HepG2 (cell line): ENCODE measurements around the gene OR4D9. TPM values are rescaled to one million over a fixed set of nuclear protein-coding genes. Genes with fewer than 3 reads are reported as not detected.

Experiments used
- ARID4A ChIP-seq: sonication (generic); formaldehyde crosslinking; IDR thresholded peaks from 2 replicates; pipeline ENCODE4 v1.5.0; 2020; ENCODE audit warnings: mild to moderate bottlenecking, missing genetic modification reagents, borderline replicate concordance
- ATF1 ChIP-seq: IDR thresholded peaks from 2 replicates; pipeline ENCODE4 v1.6.1; 2016; ENCODE audit warnings: mild to moderate bottlenecking, control low read depth
- CAMTA2 ChIP-seq: sonication (generic); formaldehyde crosslinking; IDR thresholded peaks from 2 replicates; pipeline ENCODE4 v1.4.0; 2020; ENCODE audit warnings: mild to moderate bottlenecking, missing genetic modification reagents, borderline replicate concordance
- FOSL2 ChIP-seq: sonication (generic); formaldehyde crosslinking; IDR thresholded peaks from 2 replicates; pipeline ENCODE4 v1.4.0; 2020; ENCODE audit warnings: missing genetic modification reagents
- FOXK1 ChIP-seq: sonication (generic); formaldehyde crosslinking; IDR thresholded peaks from 2 replicates; pipeline ENCODE4 v1.4.0; 2020; ENCODE audit warnings: low read depth, missing genetic modification reagents, borderline replicate concordance
- HNRNPK ChIP-seq: fragments of 200-400 bp; formaldehyde crosslinking; IDR thresholded peaks from 2 replicates; pipeline ENCODE4 v1.6.1; 2018; ENCODE audit warnings: low read length, low read depth, moderate library complexity, mild to moderate bottlenecking; ENCODE audit not compliant: poor library complexity, severe bottlenecking
- JUN ChIP-seq: sonication (generic); formaldehyde crosslinking; IDR thresholded peaks from 2 replicates; pipeline ENCODE4 v1.4.0; 2020; ENCODE audit warnings: mild to moderate bottlenecking, missing genetic modification reagents
- JUNB ChIP-seq: sonication (generic); formaldehyde crosslinking; IDR thresholded peaks from 2 replicates; pipeline ENCODE4 v1.8.0; 2022; ENCODE audit warnings: missing genetic modification reagents, mild to moderate bottlenecking, borderline replicate concordance
- KMT2B ChIP-seq: IDR thresholded peaks from 2 replicates; pipeline ENCODE4 v1.6.1; 2016; ENCODE audit warnings: missing genetic modification reagents, missing compliant biosample characterization
- NONO ChIP-seq, 2 experiments: fragments of 450-650 bp in 1 of 2; sonication (generic) in 1 of 2; formaldehyde crosslinking in 1 of 2; IDR thresholded peaks in 1 of 2; conservative IDR thresholded peaks in 1 of 2; 2 replicates each; pipeline versions ENCODE4 v1.6.1 to v1.8.0; 2017 to 2022; ENCODE audit warnings: mild to moderate bottlenecking in 1 of 2, missing genetic modification reagents in 1 of 2, moderate library complexity in 1 of 2
- PCBP1 ChIP-seq: fragments of 200-400 bp; formaldehyde crosslinking; IDR thresholded peaks from 2 replicates; pipeline ENCODE4 v1.6.1; 2017; ENCODE audit warnings: mild to moderate bottlenecking, low read depth, low read length, borderline replicate concordance
- RELA ChIP-seq: sonication (generic); formaldehyde crosslinking; IDR thresholded peaks from 2 replicates; pipeline ENCODE4 v1.4.0; 2020; ENCODE audit warnings: missing genetic modification reagents
- SALL1 ChIP-seq: sonication (generic); formaldehyde crosslinking; IDR thresholded peaks from 2 replicates; pipeline ENCODE4 v1.8.0; 2022; ENCODE audit warnings: mild to moderate bottlenecking, missing genetic modification reagents
- SMAD3 ChIP-seq: sonication (generic); formaldehyde crosslinking; IDR thresholded peaks from 2 replicates; pipeline ENCODE4 v1.4.0; 2020; ENCODE audit warnings: missing genetic modification reagents
- SP140L ChIP-seq: sonication (generic); formaldehyde crosslinking; IDR thresholded peaks from 2 replicates; pipeline ENCODE4 v1.4.0; 2020; ENCODE audit warnings: missing genetic modification reagents, borderline replicate concordance
- ZBTB44 ChIP-seq: sonication (generic); formaldehyde crosslinking; IDR thresholded peaks from 2 replicates; pipeline ENCODE4 v1.4.0; 2020; ENCODE audit warnings: missing genetic modification reagents
- ZKSCAN1 ChIP-seq: fragments of 150-350 bp; IDR thresholded peaks from 2 replicates; pipeline ENCODE4 v1.6.1; 2014; ENCODE audit warnings: low read length
- ZMAT5 ChIP-seq: sonication (generic); formaldehyde crosslinking; IDR thresholded peaks from 2 replicates; pipeline ENCODE4 v1.5.0; 2020; ENCODE audit warnings: mild to moderate bottlenecking, low read depth, missing genetic modification reagents, borderline replicate concordance
- ZNF20 ChIP-seq: sonication (generic); formaldehyde crosslinking; IDR thresholded peaks from 2 replicates; pipeline ENCODE4 v1.4.0; 2020; ENCODE audit warnings: mild to moderate bottlenecking, moderate library complexity, missing genetic modification reagents
- ZNF235 ChIP-seq: sonication (generic); formaldehyde crosslinking; IDR thresholded peaks from 2 replicates; pipeline ENCODE4 v1.8.1; 2023; ENCODE audit warnings: mild to moderate bottlenecking, missing genetic modification reagents, borderline replicate concordance
- ZNF335 ChIP-seq: sonication (generic); formaldehyde crosslinking; IDR thresholded peaks from 2 replicates; pipeline ENCODE4 v1.4.0; 2020; ENCODE audit warnings: missing genetic modification reagents
- ZNF382 ChIP-seq: sonication (generic); formaldehyde crosslinking; IDR thresholded peaks from 2 replicates; pipeline ENCODE4 v1.5.0; 2020; ENCODE audit warnings: missing genetic modification reagents, mild to moderate bottlenecking, borderline replicate concordance
- polyA plus RNA-seq, 8 experiments: library from polyadenylated mRNA; depleted of rRNA in 3 of 8; stranded (reverse) in 7 of 8; unstranded in 1 of 8; fragments of >200 nt; fragmentation: Illumina TruSeq in 4 of 8; extraction: Trizol in 4 of 8; gene quantifications; 2 replicates each; pipeline versions ENCODE4 v1.2.1 to v1.2.3, GENCODE V29; 2011 to 2016; ENCODE audit warnings: low read depth in 4 of 8, missing spikeins in 1 of 8, mixed read lengths in 1 of 8; ENCODE audit not compliant: insufficient read depth in 1 of 8
- total RNA-seq, 5 experiments: library from RNA; depleted of rRNA; stranded (reverse); fragments of >200 nt; fragmentation: Illumina TruSeq; extraction: Trizol; gene quantifications; 2 replicates each; pipeline ENCODE4 v1.2.3, GENCODE V29; 2016; ENCODE audit warnings: low read depth in 1 of 5
- TF ChIP-seq, protein P1 (sequence below): sonication (generic); formaldehyde crosslinking; IDR thresholded peaks from 2 replicates; pipeline ENCODE4 v1.4.0; 2020; ENCODE audit warnings: mild to moderate bottlenecking, missing genetic modification reagents

OR4D9 gene
- total and polyA plus RNA-seq, 2 of the 13 experiments (the other 11 are each of a cell fraction or from before 2014, with no cell fraction given): not detected

- TF ChIP-seq SALL1 (CRISPR knock-in tag) (peak; percentile 24; the same call in 1 of the 2 replicates), NONO (IDR thresholded peaks at IDR 0.05) (no peak), NONO (CRISPR knock-in tag; conservative IDR thresholded peaks at IDR 0.05) (no peak), ZNF20 (CRISPR knock-in tag) (no peak), SMAD3 (CRISPR knock-in tag) (0 out of 2 replicates have a peak, but pooled peaks have one; percentile 19), JUN (CRISPR knock-in tag) (no peak), FOXK1 (peak; percentile 40; the same call in 1 of the 2 replicates), RELA (CRISPR knock-in tag) (no peak), JUNB (CRISPR knock-in tag) (no peak), ZBTB44 (no peak), FOSL2 (no peak), ZMAT5 (CRISPR knock-in tag) (no peak), PCBP1 (no peak), SP140L (CRISPR knock-in tag) (no peak), HNRNPK (no peak), ZNF235 (CRISPR knock-in tag) (no peak), ZNF335 (CRISPR knock-in tag) (no peak), ZNF382 (CRISPR knock-in tag) (no peak), CAMTA2 (no peak), KMT2B (CRISPR knock-in tag) (0 out of 2 replicates have a peak, but pooled peaks have one; percentile 30), ZKSCAN1 (0 out of 2 replicates have a peak, but pooled peaks have one; percentile 54), ARID4A (CRISPR knock-in tag) (peak; percentile 22; the same call in 1 of the 2 replicates), ATF1 (CRISPR knock-in tag) (no peak; the same call in 1 of the 2 replicates)
- TF ChIP-seq, protein P1, sequence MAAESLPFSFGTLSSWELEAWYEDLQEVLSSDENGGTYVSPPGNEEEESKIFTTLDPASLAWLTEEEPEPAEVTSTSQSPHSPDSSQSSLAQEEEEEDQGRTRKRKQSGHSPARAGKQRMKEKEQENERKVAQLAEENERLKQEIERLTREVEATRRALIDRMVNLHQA (CRISPR knock-in tag): no peak
Observed at GRCh38 chr11:59556115-59556916, 45.0 kb downstream of the OR4D9 start (continued).
